Measurements from ENCODE around the gene VPS37C. TPM values are rescaled to one million over a fixed set of nuclear protein-coding genes. Genes with fewer than 3 reads are reported as not detected.

VPS37C gene
- total and polyA plus RNA-seq, 10 donors, result 6.1 to 32.3 (median 20.5) TPM

GRCh38 chr11:61172888-61173287 lies 11.7 kb upstream of the VPS37C start:
- peak overlapping the region in 1 of 8 donors; percentile 21 for H3K4me3 ChIP-seq
- no peak for DNase-seq
- H3K9me3 ChIP-seq, result peaks cover 0 to 6% (median 2%) of the 10 kb centered on the region in 8 donors
- no peaks in the 10 kb centered on the region for H3K36me3 ChIP-seq
- intact Hi-C loops (cut with DNase I; ENCODE audit: low total_unique reads), result no loop called here
- peak overlapping the region in 3 of 8 donors; percentile 42 to 73 (median 45) for H3K27ac ChIP-seq
- no peaks in the 10 kb centered on the region for H3K27me3 ChIP-seq (replicated peaks in 1 of 7)
- WGBS, 5 donors, result 86 to 93% (median 91%) methylated on average over 3 of the region's 3 CpGs
- H3K4me1 ChIP-seq, result peaks cover 0 to 29% (median 19%) of the 10 kb centered on the region in 6 donors
- TF ChIP-seq POLR2A (IDR thresholded peaks at IDR 0.05) (no peak), CTCF (IDR thresholded peaks at IDR 0.05 in 8 of 11, conservative IDR thresholded peaks at IDR 0.05 in 3 of 11) (no peak), POLR2AphosphoS5 (IDR thresholded peaks at IDR 0.05) (no peak)

DNA sequence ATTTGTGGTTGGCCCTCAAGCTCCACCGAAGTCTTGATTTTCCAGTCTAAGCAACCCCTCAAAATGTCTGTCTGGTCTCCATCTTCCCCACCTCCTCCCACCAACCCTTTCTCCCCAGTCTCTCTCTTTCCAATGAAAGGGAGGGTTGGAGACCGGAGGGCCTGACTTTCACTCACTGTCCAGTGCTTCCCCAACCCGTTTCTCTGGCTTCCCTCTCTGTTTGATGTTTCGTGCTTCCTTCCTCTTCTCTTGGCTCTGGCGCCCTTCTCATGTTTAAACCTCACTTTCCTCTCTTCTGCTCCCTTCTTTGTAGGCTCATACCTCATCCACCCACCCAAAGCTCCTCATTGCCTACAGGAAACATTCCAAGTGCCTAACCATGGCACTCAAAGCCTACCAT lies 11.1 kb upstream of the VPS37C start:
- TF ChIP-seq CTCF (IDR thresholded peaks at IDR 0.05 in 8 of 11, conservative IDR thresholded peaks at IDR 0.05 in 3 of 11), result no peak
- no peak for TF ChIP-seq POLR2A (IDR thresholded peaks at IDR 0.05)
- no peak for TF ChIP-seq POLR2AphosphoS5 (IDR thresholded peaks at IDR 0.05)
- intact Hi-C loops (cut with DNase I; ENCODE audit: low total_unique reads), result no loop called here
- Histone ChIP-seq H3K4me3 (peak overlapping the region in 1 of 8 donors; percentile 21), H3K27ac (peak overlapping the region in 3 of 8 donors; percentile 42 to 73 (median 45)), H3K9me3 (peaks cover 0 to 6% (median 2%) of the 10 kb centered on the region in 8 donors), H3K4me1 (peaks cover 0 to 34% (median 25%) of the 10 kb centered on the region in 6 donors), H3K36me3 (no peaks in the 10 kb centered on the region), H3K27me3 (replicated peaks in 1 of 7) (no peaks in the 10 kb centered on the region)
- WGBS, 5 donors, result 29 to 46% (median 33%) methylated on average over 5 of the region's 5 CpGs
- DNase-seq, result no peak

DNA sequence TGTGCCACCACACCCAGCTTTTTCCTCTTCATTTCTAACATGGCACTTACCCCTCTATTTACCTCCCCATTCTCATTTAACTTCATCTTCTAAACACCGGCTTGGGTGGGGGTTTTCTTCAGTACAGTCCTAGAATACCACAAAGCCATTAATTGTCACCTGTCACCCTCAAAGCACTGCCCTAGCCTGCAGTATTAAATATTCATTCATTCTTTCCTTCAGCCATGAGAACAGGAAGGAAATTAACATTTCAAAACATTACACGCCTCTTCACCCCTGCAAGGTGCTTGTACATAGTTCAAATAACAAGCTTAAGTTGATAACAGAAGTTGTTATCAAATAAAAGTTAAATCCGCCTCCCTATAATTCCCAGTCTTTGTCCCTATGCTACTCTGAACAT lies 10.7 kb upstream of the VPS37C start:
- TF ChIP-seq CTCF (IDR thresholded peaks at IDR 0.05 in 8 of 11, conservative IDR thresholded peaks at IDR 0.05 in 3 of 11) (no peak), POLR2AphosphoS5 (IDR thresholded peaks at IDR 0.05) (no peak)
- Histone ChIP-seq H3K36me3 (no peaks in the 10 kb centered on the region), H3K27ac (peak overlapping the region in 3 of 8 donors; percentile 42 to 73 (median 45)), H3K27me3 (replicated peaks in 1 of 7) (no peaks in the 10 kb centered on the region), H3K4me1 (peaks cover 0 to 37% (median 27%) of the 10 kb centered on the region in 6 donors), H3K4me3 (peak overlapping the region in 1 of 8 donors; percentile 21), H3K9me3 (peaks cover 0 to 6% (median 2%) of the 10 kb centered on the region in 8 donors)
- intact Hi-C loops (cut with DNase I; ENCODE audit: low total_unique reads), result no loop called here
- no peak for DNase-seq
- 36 to 52% (median 44%) methylated on average over 3 of the region's 3 CpGs for WGBS, 5 donors

DNA sequence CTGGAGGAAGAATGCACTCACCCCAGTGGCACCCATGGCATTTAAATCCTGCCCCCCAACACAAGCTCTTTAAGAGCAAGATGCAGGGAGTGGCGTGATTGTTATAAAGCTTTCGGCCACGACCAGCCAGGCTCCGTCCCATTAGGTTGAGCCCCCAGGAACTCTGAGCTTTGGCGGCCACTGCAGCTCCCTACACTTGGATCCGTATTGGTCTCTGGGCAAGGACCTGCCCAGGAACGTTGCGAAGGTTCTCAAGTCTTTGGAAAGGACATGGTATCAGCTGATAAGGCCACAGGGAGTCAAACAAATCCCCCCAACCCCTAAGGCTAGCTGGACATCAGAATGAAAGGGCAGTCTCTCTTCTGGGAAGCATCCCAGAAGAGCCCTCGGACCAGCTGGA lies 9.3 kb upstream of the VPS37C start:
- Histone ChIP-seq H3K27me3 (replicated peaks in 1 of 7) (no peaks in the 10 kb centered on the region), H3K4me1 (peaks cover 0 to 37% (median 27%) of the 10 kb centered on the region in 6 donors), H3K27ac (no peak overlapping the region), H3K4me3 (no peak overlapping the region), H3K9me3 (peaks cover 0 to 6% (median 2%) of the 10 kb centered on the region in 8 donors), H3K36me3 (no peaks in the 10 kb centered on the region)
- TF ChIP-seq POLR2A (IDR thresholded peaks at IDR 0.05), result no peak
- WGBS, 5 donors, result 82 to 93% (median 91%) methylated on average over 8 to 9 of the region's 9 CpGs
- no peak for DNase-seq
- intact Hi-C loops (cut with DNase I; ENCODE audit: low total_unique reads), result no loop called here
